ENCODE data around the gene JMJD4. TPM values are rescaled to one million over a fixed set of nuclear protein-coding genes. Genes with fewer than 3 reads are reported as not detected.

The JMJD4 gene
- total and polyA plus RNA-seq, 2 donors (not counting 3 experiments of a cell fraction or from before 2014, with no cell fraction given): 17.3 to 31.2 TPM

- dilution Hi-C loops (cut with MboI; ENCODE audit: extremely low pct_ligation_motif_present, low sequenced_read_pairs) (no loop called here), intact Hi-C loops (cut with micrococcal nuclease) (no loop called here)
- TF ChIP-seq EZH2 (IDR thresholded peaks at IDR 0.05; ENCODE audit: borderline replicate concordance, low read depth, low read length, severe bottlenecking) (no peak), MYC (IDR thresholded peaks at IDR 0.05; ENCODE audit: low read depth, low read length) (no peak), FOS (IDR thresholded peaks at IDR 0.05; ENCODE audit: borderline replicate concordance, insufficient read depth, low read length) (no peak), GATA2 (IDR thresholded peaks at IDR 0.05; ENCODE audit: insufficient read depth, insufficient read length, low read depth, low read length) (no peak), CTCF (IDR thresholded peaks at IDR 0.05; ENCODE audit: extremely low read depth in 1 of 2, insufficient read depth in 1 of 2, low read depth in 1 of 2, low read length in 2 of 2) (no peak), JUN (IDR thresholded peaks at IDR 0.05; ENCODE audit: borderline replicate concordance, insufficient read depth, insufficient read length, low read depth) (no peak)
- Histone ChIP-seq H3K4me2 (ENCODE audit: insufficient read depth, low read length) (no peak overlapping the region), H2AFZ (ENCODE audit: low read depth, low read length) (no peak overlapping the region), H3K27me3 (ENCODE audit: control insufficient read depth in 2 of 2, insufficient read depth in 2 of 2, low read length in 2 of 2) (no peaks in the 10 kb centered on the region), H3K9me1 (replicated peaks; ENCODE audit: control insufficient read depth, extremely low read depth, insufficient read depth, low read length) (no peaks in the 10 kb centered on the region), H3K9me3 (replicated peaks; ENCODE audit: control insufficient read depth, insufficient read depth, low read length) (no peaks in the 10 kb centered on the region), H3K9ac (replicated peaks; ENCODE audit: extremely low read depth, insufficient read depth, low read length) (no peak overlapping the region), H4K20me1 (replicated peaks; ENCODE audit: control insufficient read depth, extremely low read depth, insufficient read depth, low read length) (peaks cover 3% of the 10 kb centered on the region), H3K4me1 (ENCODE audit: control insufficient read depth, extremely low read depth, insufficient read depth, low read length) (no peaks in the 10 kb centered on the region), H3K4me3 (replicated peaks in 1 of 3; ENCODE audit: insufficient read depth in 1 of 3, low read depth in 1 of 3, low read length in 3 of 3) (no peak overlapping the region), H3K36me3 (ENCODE audit: control insufficient read depth in 2 of 2, extremely low read depth in 1 of 2, insufficient read depth in 2 of 2, low read length in 2 of 2) (peaks cover 0 to 10% of the 10 kb centered on the region in 2 experiments), H3K27ac (ENCODE audit: insufficient read depth, low read depth, low read length) (no peak overlapping the region), H3K79me2 (ENCODE audit: control insufficient read depth, insufficient read depth, low read length) (peaks cover 28% of the 10 kb centered on the region)
- FAIRE-seq (no peak), DNase-seq (ENCODE audit: low read depth, low spot score) (no peak)
- ChIA-PET CTCF (no interaction called here), POLR2A (no interaction called here)
- no TSS peak for BruUV-seq (replicated peaks)
Measured at GRCh38 chr1:227744668-227745067, 9.6 kb upstream of the JMJD4 start.

All from endothelial cell of umbilical vein (primary cell).